Hindlimb muscle (tissue), 1 donor: ENCODE data around the gene EML2. TPM values are rescaled to one million over a fixed set of nuclear protein-coding genes. Genes with fewer than 3 reads are reported as not detected.
A peak's percentile ranks its signal among the peaks of the same experiment; 100 is the strongest.

ENCODE experiments used
- DNase-seq: peaks from one replicate; pipeline ENCODE4 v3.0.0-alpha.2; 2013
- polyA plus RNA-seq: library from polyadenylated mRNA; unstranded; fragments of 120-200 nt; gene quantifications from one replicate; pipeline ENCODE4 v1.2.1, GENCODE V29; 2013; ENCODE audit not compliant: insufficient read length

The EML2 gene
- polyA plus RNA-seq, 1 donor: 13.1 TPM

GRCh38 chr19:45584332-45585157 lies 54.7 kb downstream of the EML2 start, which contains the start of gene OPA3:
TSS of gene OPA3 (minus strand) at chr19:45584802. CDS start at chr19:45584764, 38 bp downstream.
- DNase-seq: peak; percentile 100

GRCh38 chr19:45581576-45581975 lies 57.6 kb downstream of the EML2 start:
- DNase-seq: no peak

- DNase-seq: no peak
Observed at GRCh38 chr19:45578861-45579260, 60.3 kb downstream of the EML2 start.

GRCh38 chr19:45577111-45577905 lies 61.9 kb downstream of the EML2 start:
- DNase-seq: no peak

GRCh38 chr19:45576682-45577081 lies 62.5 kb downstream of the EML2 start:
- DNase-seq: no peak

GRCh38 chr19:45575216-45575615 lies 64.0 kb downstream of the EML2 start:
- no peak for DNase-seq

GRCh38 chr19:45574526-45574925 lies 64.7 kb downstream of the EML2 start:
- no peak for DNase-seq

- no peak for DNase-seq
Observed at GRCh38 chr19:45571457-45572220, 67.6 kb downstream of the EML2 start.

GRCh38 chr19:45569619-45570421 lies 69.4 kb downstream of the EML2 start:
- DNase-seq: no peak

GRCh38 chr19:45568732-45569131 lies 70.5 kb downstream of the EML2 start:
- no peak for DNase-seq

GRCh38 chr19:45567609-45568008 lies 71.6 kb downstream of the EML2 start:
- no peak for DNase-seq

GRCh38 chr19:45564131-45564780 lies 74.9 kb downstream of the EML2 start:
- DNase-seq: no peak

- no peak for DNase-seq
Observed at GRCh38 chr19:45560686-45561085, 78.5 kb downstream of the EML2 start.

GRCh38 chr19:45560038-45560437 lies 79.2 kb downstream of the EML2 start:
- no peak for DNase-seq

Other genes with a start within 250 kb of the EML2 start
- gene PPP1R13L, start 234.3 kb downstream of the EML2 start, polyA plus RNA-seq: 5.8 TPM
- 8.5 TPM for gene POLR1G, start 232.8 kb downstream of the EML2 start, polyA plus RNA-seq
- 85.9 TPM for gene ERCC1, start 215.5 kb downstream of the EML2 start, polyA plus RNA-seq
- gene FOSB, start 171.4 kb downstream of the EML2 start, polyA plus RNA-seq: 49.7 TPM
- 165 TPM for gene RTN2, start 142.3 kb downstream of the EML2 start, polyA plus RNA-seq
- 1.4 TPM for gene PPM1N, start 141.0 kb downstream of the EML2 start, polyA plus RNA-seq
- 54.4 TPM for gene VASP, start 131.9 kb downstream of the EML2 start, polyA plus RNA-seq
- 7.0 TPM for gene OPA3, start 54.6 kb downstream of the EML2 start, polyA plus RNA-seq
- gene GPR4, start 37.2 kb downstream of the EML2 start, polyA plus RNA-seq: 4.9 TPM
- gene GIPR, start 28.8 kb upstream of the EML2 start, polyA plus RNA-seq: 1.7 TPM
- gene SNRPD2, start 52.6 kb upstream of the EML2 start, polyA plus RNA-seq: 238 TPM
- 4.0 TPM for gene QPCTL, start 53.3 kb upstream of the EML2 start, polyA plus RNA-seq
- 16.2 TPM for gene FBXO46, start 91.5 kb upstream of the EML2 start, polyA plus RNA-seq
- gene MEIOSIN, start 94.0 kb upstream of the EML2 start, polyA plus RNA-seq: not detected
- gene SIX5, start 129.9 kb upstream of the EML2 start, polyA plus RNA-seq: 32.1 TPM
- gene DMPK, start 143.1 kb upstream of the EML2 start, polyA plus RNA-seq: 399 TPM
- 57.6 TPM for gene DMWD, start 153.4 kb upstream of the EML2 start, polyA plus RNA-seq
- gene RSPH6A, start 175.9 kb upstream of the EML2 start, polyA plus RNA-seq: not detected
- 40.3 TPM for gene SYMPK, start 223.8 kb upstream of the EML2 start, polyA plus RNA-seq
- gene FOXA3, start 224.9 kb upstream of the EML2 start, polyA plus RNA-seq: not detected
- gene IRF2BP1, start 246.7 kb upstream of the EML2 start, polyA plus RNA-seq: 20.8 TPM